HCT116 (cell line): ENCODE measurements around the gene SNAPC4.

Experiments used
- CBX3 ChIP-seq: IDR thresholded peaks from 2 replicates; pipeline ENCODE4 v1.6.1; 2012; ENCODE audit warnings: low read depth
- CTCF ChIP-seq, 3 experiments: fragments of 200-600 bp in 1 of 3; sonication (generic) in 1 of 3; IDR thresholded peaks in 2 of 3; conservative IDR thresholded peaks in 1 of 3; 2 replicates each; pipeline ENCODE4 v1.5.1; 2012 to 2017; ENCODE audit warnings: low read depth in 2 of 3, low read length in 2 of 3, antibody characterized with exemption in 1 of 3, borderline replicate concordance in 1 of 3, control low read depth in 1 of 3, mild to moderate bottlenecking in 1 of 3, mixed read lengths in 1 of 3, mixed run types in 1 of 3, moderate library complexity in 1 of 3; ENCODE audit not compliant: insufficient read depth in 1 of 3
- JUND ChIP-seq: IDR thresholded peaks from 2 replicates; pipeline ENCODE4 v1.6.1; 2012
- POLR2A ChIP-seq: IDR thresholded peaks from 2 replicates; pipeline ENCODE4 v1.7.0; 2011; ENCODE audit warnings: borderline replicate concordance; ENCODE audit not compliant: insufficient read depth, insufficient read length; ENCODE audit errors: extremely low read depth
- REST ChIP-seq: IDR thresholded peaks from 2 replicates; pipeline ENCODE4 v1.6.1; 2012; ENCODE audit warnings: low read depth
- SP1 ChIP-seq: IDR thresholded peaks from 2 replicates; pipeline ENCODE4 v1.6.1; 2012; ENCODE audit warnings: low read depth
- ZFX ChIP-seq: fragments of 450-650 bp; IDR thresholded peaks from 2 replicates; pipeline ENCODE4 v1.6.1; 2017

GRCh38 chr9:136443087-136443486 lies 43.1 kb upstream of the SNAPC4 start:
- TF ChIP-seq CTCF (IDR thresholded peaks at IDR 0.05 in 2 of 3, conservative IDR thresholded peaks at IDR 0.05 in 1 of 3; ENCODE audit: borderline replicate concordance in 1 of 3, insufficient read depth in 1 of 3, low read depth in 2 of 3, low read length in 2 of 3) (no peak), REST (no peak), POLR2A (no peak), JUND (no peak), SP1 (no peak), CBX3 (no peak), ZFX (no peak)
